Trophoblast cell (in vitro differentiated cells and primary cell): ENCODE measurements around the gene OR1M1.
A peak's percentile ranks its signal among the peaks of the same experiment; 100 is the strongest.
"Not testable (repeated sequence)": the region's sequence is repeated elsewhere in the genome, so short reads cannot be mapped to it uniquely, and the experiment has no call there.

ENCODE experiments used
- DNase-seq, 2 donors: peaks; one replicate each; pipeline ENCODE4 v3.0.0-alpha.2; 2016
- H2AFZ ChIP-seq: 2 replicates; pipeline ENCODE4 v1.6.1; 2013; ENCODE audit warnings: low read length, moderate library complexity, mild to moderate bottlenecking; ENCODE audit not compliant: insufficient read depth, poor library complexity
- H2AK5ac ChIP-seq: 2 replicates; pipeline ENCODE4 v1.6.1; 2013; ENCODE audit warnings: mild to moderate bottlenecking, low read length
- H2BK120ac ChIP-seq: 2 replicates; pipeline ENCODE4 v1.6.1; 2013; ENCODE audit warnings: low read length, mild to moderate bottlenecking, moderate library complexity; ENCODE audit not compliant: insufficient read depth, poor library complexity
- H2BK12ac ChIP-seq: 2 replicates; pipeline ENCODE4 v1.6.1; 2013; ENCODE audit warnings: mild to moderate bottlenecking, low read length, moderate library complexity
- H2BK5ac ChIP-seq: 2 replicates; pipeline ENCODE4 v1.6.1; 2013; ENCODE audit warnings: low read length, low read depth, moderate library complexity, mild to moderate bottlenecking; ENCODE audit not compliant: poor library complexity
- H3K14ac ChIP-seq: 2 replicates; pipeline ENCODE4 v1.6.1; 2013; ENCODE audit warnings: mild to moderate bottlenecking, low read length
- H3K18ac ChIP-seq: 2 replicates; pipeline ENCODE4 v1.6.1; 2013; ENCODE audit warnings: mild to moderate bottlenecking, low read length
- H3K23ac ChIP-seq: 2 replicates; pipeline ENCODE4 v1.6.1; 2013; ENCODE audit warnings: low read length
- H3K27ac ChIP-seq: 2 replicates; pipeline ENCODE4 v1.5.1; 2013; ENCODE audit warnings: low read depth, mild to moderate bottlenecking, inconsistent platforms, low read length, moderate library complexity
- H3K27me3 ChIP-seq: 2 replicates; pipeline ENCODE4 v1.6.1; 2013; ENCODE audit warnings: inconsistent platforms, mild to moderate bottlenecking, low read length, moderate library complexity; ENCODE audit not compliant: insufficient read depth
- H3K36me3 ChIP-seq, 2 experiments: 1 replicate in 1 of 2; 2 replicates in 1 of 2; pipeline ENCODE4 v1.6.1; 2013; ENCODE audit warnings: low read length in 2 of 2, mild to moderate bottlenecking in 2 of 2, moderate library complexity in 1 of 2; ENCODE audit not compliant: insufficient read depth in 2 of 2, control insufficient read depth in 1 of 2
- H3K4ac ChIP-seq: 2 replicates; pipeline ENCODE4 v1.6.1; 2013; ENCODE audit warnings: low read depth, mild to moderate bottlenecking, low read length, moderate library complexity
- H3K4me1 ChIP-seq, 2 experiments: 1 replicate in 1 of 2; 2 replicates in 1 of 2; pipeline ENCODE4 v1.6.1; 2013; ENCODE audit warnings: low read length in 2 of 2, mild to moderate bottlenecking in 2 of 2, moderate library complexity in 1 of 2; ENCODE audit not compliant: insufficient read depth in 2 of 2, control insufficient read depth in 1 of 2
- H3K4me2 ChIP-seq: 2 replicates; pipeline ENCODE4 v1.6.1; 2013; ENCODE audit warnings: inconsistent platforms, mild to moderate bottlenecking, low read length, moderate library complexity
- H3K4me3 ChIP-seq: 2 replicates; pipeline ENCODE4 v1.5.1; 2013; ENCODE audit warnings: mild to moderate bottlenecking, low read depth, low read length, inconsistent platforms
- H3K79me1 ChIP-seq: one replicate; pipeline ENCODE4 v1.6.1; 2013; ENCODE audit warnings: low read length
- H3K79me2 ChIP-seq: 2 replicates; pipeline ENCODE4 v1.6.1; 2013; ENCODE audit warnings: low read length, mild to moderate bottlenecking; ENCODE audit not compliant: control insufficient read depth, insufficient read depth, poor library complexity
- H3K9ac ChIP-seq: 2 replicates; pipeline ENCODE4 v1.6.1; 2013; ENCODE audit warnings: mild to moderate bottlenecking, low read length
- H3K9me3 ChIP-seq: 2 replicates; pipeline ENCODE4 v1.6.1; 2013; ENCODE audit warnings: low read depth, mild to moderate bottlenecking, control low read depth, inconsistent platforms, low read length; ENCODE audit not compliant: insufficient read depth
- H4K12ac ChIP-seq: 2 replicates; pipeline ENCODE4 v1.6.1; 2013; ENCODE audit warnings: low read depth, mild to moderate bottlenecking, low read length, moderate library complexity
- H4K8ac ChIP-seq: 2 replicates; pipeline ENCODE4 v1.6.1; 2013; ENCODE audit warnings: low read depth, mild to moderate bottlenecking, low read length, moderate library complexity
- H4K91ac ChIP-seq: one replicate; pipeline ENCODE4 v1.6.1; 2013; ENCODE audit warnings: low read depth, mild to moderate bottlenecking, low read length, moderate library complexity
- WGBS: extraction: QIAGEN DNeasy Blood & Tissue Kit; methylation state at CpG from one replicate; pipeline ENCODE4 v1.1.7; 2013; ENCODE audit warnings: missing lambda C conversion rate; ENCODE audit not compliant: insufficient read length, insufficient coverage; ENCODE audit errors: extremely low coverage; 5-methylcytosine and 5-hydroxymethylcytosine counted together

Gene OR1M1

GRCh38 chr19:9061879-9062278 is 25.0 kb upstream of the OR1M1 start:
- Histone ChIP-seq H3K4me1 (peaks cover 0 to 3% of the 10 kb centered on the region in 2 experiments), H3K18ac (no peak overlapping the region), H3K9me3 (no peaks in the 10 kb centered on the region), H2BK5ac (no peak overlapping the region), H3K9ac (no peak overlapping the region), H2AK5ac (no peak overlapping the region), H3K36me3 (no peaks in the 10 kb centered on the region), H3K4ac (no peak overlapping the region), H4K91ac (no peak overlapping the region), H3K4me3 (no peak overlapping the region), H3K79me2 (no peaks in the 10 kb centered on the region), H3K14ac (no peak overlapping the region), H3K27ac (no peak overlapping the region), H3K23ac (no peak overlapping the region), H3K27me3 (no peaks in the 10 kb centered on the region), H2AFZ (no peak overlapping the region), H3K4me2 (no peak overlapping the region), H3K79me1 (no peaks in the 10 kb centered on the region), H2BK120ac (no peak overlapping the region), H4K12ac (no peak overlapping the region), H4K8ac (no peak overlapping the region), H2BK12ac (no peak overlapping the region)
- no peak for DNase-seq
- no CpG with 5 or more reads among the region's 8 CpGs for whole genome bisulfite sequencing

GRCh38 chr19:9065457-9066014 is 21.3 kb upstream of the OR1M1 start:
- Histone ChIP-seq H2BK120ac (no peak overlapping the region), H2BK5ac (no peak overlapping the region), H4K91ac (peak overlapping the region; percentile 11), H3K4ac (no peak overlapping the region), H3K27me3 (no peaks in the 10 kb centered on the region), H2AK5ac (peak overlapping the region; percentile 50), H2AFZ (no peak overlapping the region), H3K9ac (no peak overlapping the region), H3K4me2 (no peak overlapping the region), H3K18ac (no peak overlapping the region), H2BK12ac (peak overlapping the region; percentile 52), H3K4me3 (no peak overlapping the region), H4K8ac (no peak overlapping the region), H3K14ac (no peak overlapping the region), H3K36me3 (no peaks in the 10 kb centered on the region), H3K23ac (no peak overlapping the region), H4K12ac (peak overlapping the region; percentile 36), H3K4me1 (peaks cover 4 to 6% of the 10 kb centered on the region in 2 experiments), H3K9me3 (no peaks in the 10 kb centered on the region), H3K79me2 (no peaks in the 10 kb centered on the region), H3K27ac (no peak overlapping the region), H3K79me1 (no peaks in the 10 kb centered on the region)
- no CpG with 5 or more reads among the region's 12 CpGs for WGBS
- DNase-seq, result no peak

GRCh38 chr19:9070066-9070465 is 16.8 kb upstream of the OR1M1 start:
- no peak overlapping the region for H2AFZ ChIP-seq
- H2BK120ac ChIP-seq, result no peak overlapping the region
- H2BK5ac ChIP-seq, result no peak overlapping the region
- H3K18ac ChIP-seq, result no peak overlapping the region
- no peaks in the 10 kb centered on the region for H3K79me1 ChIP-seq
- no peaks in the 10 kb centered on the region for H3K9me3 ChIP-seq
- no peak overlapping the region for H3K4me3 ChIP-seq
- H2AK5ac ChIP-seq, result no peak overlapping the region
- H3K4me1 ChIP-seq, result peaks cover 8 to 14% of the 10 kb centered on the region in 2 experiments
- H4K8ac ChIP-seq, result no peak overlapping the region
- no peaks in the 10 kb centered on the region for H3K79me2 ChIP-seq
- WGBS, result no CpG with 5 or more reads among the region's 5 CpGs
- no peak overlapping the region for H3K27ac ChIP-seq
- H2BK12ac ChIP-seq, result peak overlapping the region; percentile 71
- H3K4me2 ChIP-seq, result no peak overlapping the region
- no peak overlapping the region for H3K23ac ChIP-seq
- H3K36me3 ChIP-seq, result no peaks in the 10 kb centered on the region
- no peaks in the 10 kb centered on the region for H3K27me3 ChIP-seq
- DNase-seq, result no peak
- no peak overlapping the region for H4K91ac ChIP-seq
- H3K14ac ChIP-seq, result no peak overlapping the region
- no peak overlapping the region for H3K9ac ChIP-seq
- peak overlapping the region; percentile 23 for H4K12ac ChIP-seq
- H3K4ac ChIP-seq, result no peak overlapping the region

GRCh38 chr19:9071720-9072119 is 15.1 kb upstream of the OR1M1 start:
- H3K4ac ChIP-seq, H3K14ac ChIP-seq, H2AFZ ChIP-seq, H2BK120ac ChIP-seq, H3K4me2 ChIP-seq, H3K79me2 ChIP-seq, DNase-seq, H3K4me3 ChIP-seq, H3K9ac ChIP-seq, H2BK5ac ChIP-seq, H4K8ac ChIP-seq, H3K79me1 ChIP-seq, H3K27ac ChIP-seq, H4K12ac ChIP-seq, H4K91ac ChIP-seq, H3K27me3 ChIP-seq, H3K23ac ChIP-seq, H3K36me3 ChIP-seq, H2AK5ac ChIP-seq, H3K18ac ChIP-seq, H3K9me3 ChIP-seq: not testable (repeated sequence)
- Histone ChIP-seq H3K4me1 (peaks cover 21 to 24% of the 10 kb centered on the region in 2 experiments), H2BK12ac (peak overlapping the region; percentile 44)
- WGBS, result no CpG with 5 or more reads among the region's 6 CpGs
